Mesenchymal stem cell (in vitro differentiated cells and primary cell): ENCODE results near the gene PDAP1.
"Not testable (repeated sequence)": the region's sequence is repeated elsewhere in the genome, so short reads cannot be mapped to it uniquely, and the experiment has no call there.

Experiments used
- DNase-seq: peaks from one replicate; pipeline ENCODE4 v3.0.0-alpha.2; 2013
- H2AFZ ChIP-seq: one replicate; pipeline ENCODE4 v1.6.1; 2013; ENCODE audit warnings: low read depth, mild to moderate bottlenecking, control low read depth, inconsistent platforms, low read length, moderate library complexity
- H2AK5ac ChIP-seq: 2 replicates; pipeline ENCODE4 v1.6.1; 2013; ENCODE audit warnings: low read length, moderate library complexity, mild to moderate bottlenecking, inconsistent platforms; ENCODE audit not compliant: severe bottlenecking
- H2BK120ac ChIP-seq: one replicate; pipeline ENCODE4 v1.6.1; 2013; ENCODE audit warnings: low read depth, mild to moderate bottlenecking, inconsistent platforms, low read length, moderate library complexity
- H2BK12ac ChIP-seq, 2 experiments: one replicate each; pipeline ENCODE4 v1.6.1; 2013; ENCODE audit warnings: inconsistent platforms in 2 of 2, low read length in 2 of 2, mild to moderate bottlenecking in 2 of 2, moderate library complexity in 2 of 2, control low read depth in 1 of 2
- H2BK15ac ChIP-seq: one replicate; pipeline ENCODE4 v1.6.1; 2013; ENCODE audit warnings: mild to moderate bottlenecking, low read depth, inconsistent platforms; ENCODE audit not compliant: poor library complexity, severe bottlenecking
- H2BK5ac ChIP-seq: 2 replicates; pipeline ENCODE4 v1.6.1; 2013; ENCODE audit warnings: low read depth, mild to moderate bottlenecking, low read length, control low read depth, inconsistent platforms; ENCODE audit not compliant: poor library complexity, severe bottlenecking
- H3K14ac ChIP-seq, 2 experiments: one replicate each; pipeline ENCODE4 v1.6.1; 2013; ENCODE audit warnings: inconsistent platforms in 2 of 2, low read length in 2 of 2, control low read depth in 1 of 2, mild to moderate bottlenecking in 1 of 2, moderate library complexity in 1 of 2
- H3K18ac ChIP-seq, 2 experiments: one replicate each; pipeline ENCODE4 v1.6.1; 2013; ENCODE audit warnings: inconsistent platforms in 2 of 2, low read length in 2 of 2, control low read depth in 1 of 2, low read depth in 1 of 2, mild to moderate bottlenecking in 1 of 2
- H3K23ac ChIP-seq, 2 experiments: one replicate each; pipeline ENCODE4 v1.6.1; 2013; ENCODE audit warnings: inconsistent platforms in 2 of 2, low read length in 2 of 2, mild to moderate bottlenecking in 2 of 2, moderate library complexity in 2 of 2, control low read depth in 1 of 2
- H3K27ac ChIP-seq: 2 replicates; pipeline ENCODE4 v1.5.1; 2013; ENCODE audit warnings: mild to moderate bottlenecking, moderate library complexity, low read length, control low read depth, inconsistent platforms; ENCODE audit not compliant: poor library complexity, severe bottlenecking
- H3K27me3 ChIP-seq, 2 experiments: 2 replicates each; pipeline versions ENCODE4 v1.6.1 to v1.7.0; 2013; ENCODE audit warnings: low read length in 2 of 2, mild to moderate bottlenecking in 2 of 2, moderate library complexity in 2 of 2, control low read depth in 1 of 2, inconsistent platforms in 1 of 2; ENCODE audit not compliant: control insufficient read depth in 1 of 2, insufficient read depth in 1 of 2
- H3K36me3 ChIP-seq, 2 experiments: 2 replicates each; pipeline versions ENCODE4 v1.6.1 to v1.7.0; 2013; ENCODE audit warnings: low read length in 2 of 2, control low read depth in 1 of 2, inconsistent platforms in 1 of 2, low read depth in 1 of 2, mild to moderate bottlenecking in 1 of 2; ENCODE audit not compliant: insufficient read depth in 2 of 2, control insufficient read depth in 1 of 2
- H3K4ac ChIP-seq, 2 experiments: one replicate each; pipeline ENCODE4 v1.6.1; 2013; ENCODE audit warnings: inconsistent platforms in 2 of 2, low read length in 2 of 2, mild to moderate bottlenecking in 2 of 2, moderate library complexity in 2 of 2, control low read depth in 1 of 2, low read depth in 1 of 2
- H3K4me1 ChIP-seq: 2 replicates; pipeline ENCODE4 v1.6.1; 2013; ENCODE audit warnings: low read depth, low read length, control low read depth; ENCODE audit not compliant: control insufficient read depth, insufficient read depth
- H3K4me2 ChIP-seq: 2 replicates; pipeline ENCODE4 v1.6.1; 2013; ENCODE audit warnings: low read length, mild to moderate bottlenecking, inconsistent platforms; ENCODE audit not compliant: poor library complexity, severe bottlenecking
- H3K4me3 ChIP-seq, 2 experiments: 2 replicates each; pipeline versions ENCODE4 v1.5.1 to v1.7.0; 2013; ENCODE audit warnings: low read length in 2 of 2, mild to moderate bottlenecking in 2 of 2, control low read depth in 1 of 2, low read depth in 1 of 2; ENCODE audit not compliant: insufficient read depth in 1 of 2
- H3K79me1 ChIP-seq: replicated peaks from 2 replicates; pipeline ENCODE4 v1.6.1; 2013; ENCODE audit warnings: mild to moderate bottlenecking, control low read depth, low read length, inconsistent platforms; ENCODE audit not compliant: poor library complexity, severe bottlenecking
- H3K9ac ChIP-seq: 2 replicates; pipeline ENCODE4 v1.7.0; 2013; ENCODE audit warnings: mild to moderate bottlenecking, low read length, moderate library complexity
- H3K9me3 ChIP-seq: 2 replicates; pipeline ENCODE4 v1.7.0; 2013; ENCODE audit warnings: mild to moderate bottlenecking, low read length; ENCODE audit not compliant: control insufficient read depth
- H4K8ac ChIP-seq: one replicate; pipeline ENCODE4 v1.6.1; 2013; ENCODE audit warnings: inconsistent platforms, mild to moderate bottlenecking, low read length, moderate library complexity
- H4K91ac ChIP-seq: one replicate; pipeline ENCODE4 v1.6.1; 2013; ENCODE audit warnings: mild to moderate bottlenecking, low read length, inconsistent platforms
- whole genome bisulfite sequencing: methylation state at CpG from one replicate; pipeline ENCODE4 v1.1.7; 2013; ENCODE audit warnings: mixed read lengths; 5-methylcytosine and 5-hydroxymethylcytosine counted together

PDAP1 gene

GRCh38 chr7:99358521-99358920 is 49.9 kb downstream of the PDAP1 start:
- DNase-seq, H3K4me2 ChIP-seq, H2BK120ac ChIP-seq, H3K4ac ChIP-seq, H3K27me3 ChIP-seq, H2BK15ac ChIP-seq, H2AFZ ChIP-seq, H3K14ac ChIP-seq, H3K9ac ChIP-seq, H4K91ac ChIP-seq, H3K18ac ChIP-seq, H3K4me3 ChIP-seq, H2BK12ac ChIP-seq, H3K9me3 ChIP-seq, H3K23ac ChIP-seq, H3K27ac ChIP-seq, H3K4me1 ChIP-seq, H2BK5ac ChIP-seq, H4K8ac ChIP-seq, H2AK5ac ChIP-seq: not testable (repeated sequence)
- peaks cover 64 to 71% of the 10 kb centered on the region in 2 experiments for H3K36me3 ChIP-seq
- WGBS: 99% methylated on average over 15 of the region's 15 CpGs
- peaks cover 18% of the 10 kb centered on the region for H3K79me1 ChIP-seq

GRCh38 chr7:99357701-99358490 is 50.5 kb downstream of the PDAP1 start:
- Histone ChIP-seq H3K18ac (no peak overlapping the region), H2BK15ac (no peak overlapping the region), H2AFZ (no peak overlapping the region), H3K9ac (no peak overlapping the region), H3K36me3 (peaks cover 68 to 71% of the 10 kb centered on the region in 2 experiments), H3K4ac (no peak overlapping the region), H4K8ac (no peak overlapping the region), H2BK120ac (no peak overlapping the region), H3K9me3 (no peaks in the 10 kb centered on the region), H3K27me3 (no peaks in the 10 kb centered on the region), H3K14ac (no peak overlapping the region), H3K23ac (no peak overlapping the region), H3K4me1 (peaks cover 3% of the 10 kb centered on the region), H2BK12ac (no peak overlapping the region), H3K4me3 (no peak overlapping the region), H4K91ac (no peak overlapping the region), H3K79me1 (peaks cover 18% of the 10 kb centered on the region), H2AK5ac (no peak overlapping the region), H2BK5ac (no peak overlapping the region), H3K27ac (no peak overlapping the region), H3K4me2 (no peak overlapping the region)
- WGBS: 97% methylated on average over 16 of the region's 16 CpGs
- no peak for DNase-seq

GRCh38 chr7:99355098-99355497 is 53.3 kb downstream of the PDAP1 start:
- no peak overlapping the region for H3K4me2 ChIP-seq
- H3K36me3 ChIP-seq: peaks cover 76 to 77% of the 10 kb centered on the region in 2 experiments
- DNase-seq: no peak
- no peak overlapping the region for H2AFZ ChIP-seq
- 97% methylated on average over 7 of the region's 7 CpGs for WGBS
- H3K27me3 ChIP-seq: no peaks in the 10 kb centered on the region
- H3K4me1 ChIP-seq: no peaks in the 10 kb centered on the region
- H3K18ac ChIP-seq: no peak overlapping the region
- H3K14ac ChIP-seq: no peak overlapping the region
- no peaks in the 10 kb centered on the region for H3K9me3 ChIP-seq
- no peak overlapping the region for H3K9ac ChIP-seq
- H3K27ac ChIP-seq: no peak overlapping the region
- H4K91ac ChIP-seq: no peak overlapping the region
- no peak overlapping the region for H3K4me3 ChIP-seq
- H2AK5ac ChIP-seq: no peak overlapping the region
- H3K79me1 ChIP-seq: peaks cover 21% of the 10 kb centered on the region
- H2BK15ac ChIP-seq: no peak overlapping the region
- no peak overlapping the region for H2BK120ac ChIP-seq
- H2BK12ac ChIP-seq: no peak overlapping the region
- no peak overlapping the region for H2BK5ac ChIP-seq
- no peak overlapping the region for H3K23ac ChIP-seq
- H4K8ac ChIP-seq: no peak overlapping the region
- no peak overlapping the region for H3K4ac ChIP-seq

- no peak overlapping the region for H2BK15ac ChIP-seq
- no peak overlapping the region for H4K8ac ChIP-seq
- no peak overlapping the region for H3K18ac ChIP-seq
- H4K91ac ChIP-seq: no peak overlapping the region
- no peaks in the 10 kb centered on the region for H3K9me3 ChIP-seq
- no peak overlapping the region for H2BK5ac ChIP-seq
- H3K4me3 ChIP-seq: no peak overlapping the region
- H3K9ac ChIP-seq: no peak overlapping the region
- no peak overlapping the region for H2AFZ ChIP-seq
- no peak overlapping the region for H2BK120ac ChIP-seq
- H3K4ac ChIP-seq: no peak overlapping the region
- H3K4me2 ChIP-seq: no peak overlapping the region
- no peak for DNase-seq
- H3K14ac ChIP-seq: no peak overlapping the region
- no peaks in the 10 kb centered on the region for H3K4me1 ChIP-seq
- H3K23ac ChIP-seq: no peak overlapping the region
- no peaks in the 10 kb centered on the region for H3K27me3 ChIP-seq
- peaks cover 60 to 79% of the 10 kb centered on the region in 2 experiments for H3K36me3 ChIP-seq
- H2BK12ac ChIP-seq: no peak overlapping the region
- H2AK5ac ChIP-seq: no peak overlapping the region
- no peak overlapping the region for H3K27ac ChIP-seq
- H3K79me1 ChIP-seq: peaks cover 13% of the 10 kb centered on the region
- WGBS: 100% methylated on average over 4 of the region's 5 CpGs
These were observed 56.1 kb downstream of the PDAP1 start for GRCh38 chr7:99352247-99352646.
